ENCODE results near the gene AHSP. TPM values are rescaled to one million over a fixed set of nuclear protein-coding genes. Genes with fewer than 3 reads are reported as not detected.

The AHSP gene
- total RNA-seq, 2 donors from 2014 or later: not detected

DNA sequence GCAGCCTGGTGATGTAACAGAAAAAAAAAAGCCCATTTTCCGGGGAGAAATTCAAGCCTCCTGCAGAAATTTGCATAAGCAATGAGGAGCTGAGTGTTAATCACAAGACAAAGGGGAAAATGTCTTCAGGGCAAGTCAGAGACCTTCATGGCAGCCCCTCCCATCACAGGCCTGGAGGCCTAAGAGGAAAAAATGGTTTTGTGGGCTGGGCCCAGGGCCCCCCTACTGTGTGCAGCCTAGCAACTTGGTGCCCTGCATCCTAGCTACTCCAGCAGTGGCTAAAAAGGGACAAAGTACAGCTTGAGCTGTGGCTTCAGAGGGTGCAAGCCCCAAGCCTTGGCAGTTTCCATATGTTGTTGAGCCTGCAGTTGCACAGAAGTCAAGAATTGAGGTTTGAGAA is 49.7 kb downstream of the AHSP start:
- no peaks in the 10 kb centered on the region for H3K36me3 ChIP-seq
- H3K27me3 ChIP-seq (replicated peaks; ENCODE audit: insufficient read depth): no peaks in the 10 kb centered on the region
- H3K27ac ChIP-seq: no peak overlapping the region
- ATAC-seq (ENCODE audit: insufficient number of reproducible peaks, low FRiP score, low read depth): no peak
- H3K4me3 ChIP-seq: no peak overlapping the region
- no peak for DNase-seq (ENCODE audit: low spot score)
- no peak for TF ChIP-seq CTCF (IDR thresholded peaks at IDR 0.05)
- peaks cover 10% of the 10 kb centered on the region for H3K9me3 ChIP-seq
- H3K4me1 ChIP-seq (ENCODE audit: control insufficient read depth in 1 of 2, low read depth in 2 of 2): no peaks in the 10 kb centered on the region

Other genes with a start within 250 kb of the AHSP start
- gene ITGAX, start 172.7 kb upstream of the AHSP start, total RNA-seq: 10 to 100 TPM in 1 of 2 donors, 1 to 10 TPM in 1; 9.7 to 32.9 TPM
- under 1 TPM in 1 of 2 donors, not detected in 1; 0.14 TPM for gene ITGAD, start 134.6 kb upstream of the AHSP start, total RNA-seq
- not detected for gene COX6A2, start 99.5 kb upstream of the AHSP start, total RNA-seq
- gene ZNF843, start 85.1 kb upstream of the AHSP start, total RNA-seq: 1 to 10 TPM; 1.1 to 1.9 TPM
- 10 to 100 TPM in 1 of 2 donors, 1 to 10 TPM in 1; 8.8 to 10.8 TPM for gene ARMC5, start 68.4 kb upstream of the AHSP start, total RNA-seq
- 100 to 1,000 TPM; 192 to 231 TPM for gene TGFB1I1, start 55.7 kb upstream of the AHSP start, total RNA-seq
- gene SLC5A2, start 44.8 kb upstream of the AHSP start, total RNA-seq: under 1 TPM in 1 of 2 donors, not detected in 1; 0.85 TPM
- gene RUSF1, start 19.5 kb upstream of the AHSP start, total RNA-seq: 10 to 100 TPM; 67.9 to 74.2 TPM